NB4 (cell line): ENCODE results near the gene APMAP.

Experiments used
- DNase-seq: peaks from one replicate; pipeline ENCODE4 v3.0.0; 2010; ENCODE audit warnings: low read depth
- H3K4me3 ChIP-seq: one replicate; pipeline ENCODE4 v1.5.1; 2011; ENCODE audit warnings: mild to moderate bottlenecking, low read depth, low read length, moderate library complexity
- CTCF ChIP-seq: IDR thresholded peaks from one replicate; pipeline ENCODE4 v1.5.1; 2012; ENCODE audit warnings: low read depth, low read length
- MAX ChIP-seq: IDR thresholded peaks from 2 replicates; pipeline ENCODE4 v1.6.1; 2011; ENCODE audit warnings: low read depth, low read length
- MYC ChIP-seq: IDR thresholded peaks from 2 replicates; pipeline ENCODE4 v1.6.1; 2011; ENCODE audit warnings: low read depth, low read length
- POLR2A ChIP-seq: IDR thresholded peaks from 2 replicates; pipeline ENCODE4 v1.6.1; 2011; ENCODE audit warnings: mild to moderate bottlenecking; ENCODE audit not compliant: insufficient read length; ENCODE audit errors: extremely low read depth

The APMAP gene

GRCh38 chr20:24943196-24943595, 49.4 kb downstream of the APMAP start:
- TF ChIP-seq POLR2A (no peak), MAX (no peak), MYC (no peak), CTCF (no peak)
- DNase-seq = no peak
- H3K4me3 ChIP-seq = no peak overlapping the region

DNA sequence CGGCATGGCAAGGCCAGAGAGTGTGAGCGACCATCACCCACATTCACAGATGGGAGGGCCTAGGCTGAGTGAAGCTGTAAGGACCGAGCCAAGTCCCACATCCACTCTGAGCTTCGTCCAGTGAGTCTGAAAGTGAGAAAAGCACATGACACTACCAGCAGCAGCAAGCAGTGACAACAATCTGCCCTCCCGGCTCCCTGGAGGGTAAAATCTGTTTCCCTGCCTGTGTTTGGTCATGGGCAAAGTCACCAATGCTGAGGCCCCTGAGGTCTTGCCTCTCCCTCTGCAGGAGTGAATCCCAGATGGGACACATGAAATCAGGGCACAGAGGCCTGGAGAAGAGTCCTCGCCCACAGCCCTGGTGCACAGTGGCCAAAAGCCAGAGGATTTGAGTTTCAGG, 49.9 kb downstream of the APMAP start:
- TF ChIP-seq CTCF = no peak
- TF ChIP-seq POLR2A = no peak
- no peak for TF ChIP-seq MYC
- no peak for TF ChIP-seq MAX
- H3K4me3 ChIP-seq = no peak overlapping the region
- DNase-seq = no peak

DNA sequence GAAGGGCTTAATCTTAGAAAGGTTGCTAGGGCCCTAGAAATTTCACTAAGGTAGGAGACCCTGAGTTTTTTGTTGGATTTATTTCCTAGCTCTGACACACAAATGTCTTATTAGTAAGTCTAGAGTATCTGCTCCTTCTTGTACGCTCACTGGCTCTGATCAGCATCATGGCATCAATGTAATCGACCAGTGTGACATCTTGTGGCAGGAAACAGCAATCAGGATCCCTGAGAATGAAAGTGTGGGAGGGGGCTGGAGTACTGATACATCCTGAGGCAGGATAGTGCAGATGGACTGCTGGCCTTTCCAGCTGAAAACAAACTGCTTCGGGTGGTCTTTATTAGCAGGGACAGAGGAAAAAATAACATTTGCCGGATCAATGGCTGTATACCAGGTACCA, 53.5 kb downstream of the APMAP start:
- DNase-seq = no peak
- TF ChIP-seq POLR2A (no peak), MAX (no peak), MYC (no peak)
- no peak overlapping the region for H3K4me3 ChIP-seq

- no peak for TF ChIP-seq MYC
- no peak for TF ChIP-seq POLR2A
- TF ChIP-seq MAX = no peak
- TF ChIP-seq CTCF = no peak
- H3K4me3 ChIP-seq = no peak overlapping the region
- DNase-seq = no peak
Observed at GRCh38 chr20:24938498-24938897, 54.1 kb downstream of the APMAP start.

DNA sequence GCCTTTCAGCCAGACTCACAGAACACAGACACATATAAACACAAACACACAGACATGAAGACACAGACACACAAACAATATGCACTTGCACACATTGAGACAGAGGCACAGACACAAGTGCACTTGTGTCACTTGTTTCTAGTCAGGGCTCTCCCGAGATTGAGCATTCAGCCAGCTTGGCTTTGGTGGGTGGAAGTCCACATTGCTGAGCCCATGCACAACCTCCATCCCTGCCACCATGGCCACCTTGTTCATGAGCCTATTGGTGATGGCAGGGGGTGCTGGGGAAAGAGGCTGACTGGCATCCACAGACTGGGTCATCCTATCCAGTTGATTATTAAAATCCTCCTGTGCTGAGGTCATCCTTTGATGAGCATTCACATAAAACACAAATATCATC, 55.0 kb downstream of the APMAP start:
- TF ChIP-seq MYC = no peak
- TF ChIP-seq CTCF = no peak
- no peak for TF ChIP-seq POLR2A
- no peak for TF ChIP-seq MAX
- no peak for DNase-seq
- H3K4me3 ChIP-seq = no peak overlapping the region

DNA sequence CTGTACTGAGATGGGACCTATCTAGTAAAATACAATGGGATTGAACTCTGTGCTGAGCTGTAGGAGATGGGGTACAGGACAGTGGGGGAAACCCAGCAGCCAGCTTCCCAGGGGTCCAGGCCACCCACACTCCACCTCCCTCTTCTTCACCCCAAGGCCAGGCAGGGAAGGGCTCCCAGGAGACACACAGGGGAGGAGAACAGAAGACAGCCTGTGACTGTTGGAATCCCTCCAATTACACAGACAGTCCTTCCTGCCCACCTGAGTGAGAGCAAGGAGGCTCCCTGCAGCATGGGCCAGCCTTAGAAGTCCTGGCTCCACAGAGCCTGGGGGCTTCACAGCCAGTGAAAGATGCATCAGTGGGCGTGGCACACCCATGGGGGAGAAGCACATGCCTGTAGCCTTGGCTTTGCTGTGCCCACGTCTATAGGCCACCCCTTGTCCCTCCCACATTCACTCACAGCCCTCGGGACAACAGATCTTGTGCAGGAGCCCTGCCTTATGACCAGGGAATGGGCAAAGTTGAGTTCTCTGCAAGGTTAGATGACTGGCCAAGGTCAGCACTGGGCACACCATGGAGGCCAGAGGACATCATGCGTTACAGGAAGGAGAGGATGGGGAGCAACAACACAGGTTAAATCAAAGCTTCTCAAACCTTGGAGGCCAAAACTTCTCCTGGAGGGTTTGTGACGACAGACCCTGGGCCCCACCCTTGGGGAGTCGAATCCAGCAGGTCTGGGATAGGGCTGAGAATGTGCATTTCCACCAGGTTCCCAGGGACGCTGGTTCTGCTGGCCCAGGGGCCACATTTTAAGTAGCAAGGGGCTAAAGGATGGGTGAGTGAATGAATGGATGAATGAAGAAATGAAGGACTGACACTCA, 55.8 kb downstream of the APMAP start:
- DNase-seq = no peak
- no peak for TF ChIP-seq MYC
- TF ChIP-seq MAX = no peak
- TF ChIP-seq CTCF = no peak
- no peak for TF ChIP-seq POLR2A
- H3K4me3 ChIP-seq = no peak overlapping the region
